ENCODE results near the gene GLIS1.
A peak's percentile ranks its signal among the peaks of the same experiment; 100 is the strongest.

Gene GLIS1

GRCh38 chr1:53643041-53643880 is 95.7 kb downstream of the GLIS1 start:
- H3K4me1 ChIP-seq (ENCODE audit: insufficient read depth, poor library complexity, severe bottlenecking), result peaks cover 2% of the 10 kb centered on the region
- H3K27me3 ChIP-seq (ENCODE audit: insufficient read depth, poor library complexity, severe bottlenecking), result peaks cover 2% of the 10 kb centered on the region
- no peak overlapping the region for H3K27ac ChIP-seq (ENCODE audit: poor library complexity, severe bottlenecking)
- TF ChIP-seq CTCF (IDR thresholded peaks at IDR 0.05; ENCODE audit: poor library complexity, severe bottlenecking), result no peak
- ATAC-seq (ENCODE audit: low read depth) (no peak), DNase-seq (ENCODE audit: low spot score) (peak; percentile 19)
- H3K36me3 ChIP-seq (ENCODE audit: low read depth), result no peaks in the 10 kb centered on the region
- no peak overlapping the region for H3K4me3 ChIP-seq (ENCODE audit: severe bottlenecking)
- no peaks in the 10 kb centered on the region for H3K9me3 ChIP-seq (ENCODE audit: severe bottlenecking)

GRCh38 chr1:53642607-53643006 is 96.4 kb downstream of the GLIS1 start:
- Histone ChIP-seq H3K27me3 (ENCODE audit: insufficient read depth, poor library complexity, severe bottlenecking) (peaks cover 2% of the 10 kb centered on the region), H3K9me3 (ENCODE audit: severe bottlenecking) (no peaks in the 10 kb centered on the region), H3K4me3 (ENCODE audit: severe bottlenecking) (no peak overlapping the region), H3K4me1 (ENCODE audit: insufficient read depth, poor library complexity, severe bottlenecking) (peaks cover 2% of the 10 kb centered on the region), H3K27ac (ENCODE audit: poor library complexity, severe bottlenecking) (no peak overlapping the region), H3K36me3 (ENCODE audit: low read depth) (no peaks in the 10 kb centered on the region)
- no peak for TF ChIP-seq CTCF (IDR thresholded peaks at IDR 0.05; ENCODE audit: poor library complexity, severe bottlenecking)
- DNase-seq (ENCODE audit: low spot score) (peak; percentile 3), ATAC-seq (ENCODE audit: low read depth) (no peak)

- H3K4me1 ChIP-seq (ENCODE audit: insufficient read depth, poor library complexity, severe bottlenecking), result peaks cover 2% of the 10 kb centered on the region
- ATAC-seq (ENCODE audit: low read depth), result no peak
- TF ChIP-seq CTCF (IDR thresholded peaks at IDR 0.05; ENCODE audit: poor library complexity, severe bottlenecking), result no peak
- no peak overlapping the region for H3K4me3 ChIP-seq (ENCODE audit: severe bottlenecking)
- H3K27ac ChIP-seq (ENCODE audit: poor library complexity, severe bottlenecking), result no peak overlapping the region
- no peaks in the 10 kb centered on the region for H3K36me3 ChIP-seq (ENCODE audit: low read depth)
- no peaks in the 10 kb centered on the region for H3K9me3 ChIP-seq (ENCODE audit: severe bottlenecking)
- peak; percentile 4 for DNase-seq (ENCODE audit: low spot score)
- peaks cover 2% of the 10 kb centered on the region for H3K27me3 ChIP-seq (ENCODE audit: insufficient read depth, poor library complexity, severe bottlenecking)
These were observed 96.8 kb downstream of the GLIS1 start for GRCh38 chr1:53642215-53642555.

GRCh38 chr1:53641481-53642214 is 97.3 kb downstream of the GLIS1 start:
- peak; percentile 39 for DNase-seq (ENCODE audit: low spot score)
- H3K27ac ChIP-seq (ENCODE audit: poor library complexity, severe bottlenecking), result no peak overlapping the region
- no peak for TF ChIP-seq CTCF (IDR thresholded peaks at IDR 0.05; ENCODE audit: poor library complexity, severe bottlenecking)
- peaks cover 2% of the 10 kb centered on the region for H3K4me1 ChIP-seq (ENCODE audit: insufficient read depth, poor library complexity, severe bottlenecking)
- H3K36me3 ChIP-seq (ENCODE audit: low read depth), result no peaks in the 10 kb centered on the region
- H3K27me3 ChIP-seq (ENCODE audit: insufficient read depth, poor library complexity, severe bottlenecking), result peaks cover under 1% of the 10 kb centered on the region
- ATAC-seq (ENCODE audit: low read depth), result no peak
- H3K4me3 ChIP-seq (ENCODE audit: severe bottlenecking), result no peak overlapping the region
- H3K9me3 ChIP-seq (ENCODE audit: severe bottlenecking), result no peaks in the 10 kb centered on the region

- ATAC-seq (ENCODE audit: low read depth), result no peak
- Histone ChIP-seq H3K9me3 (ENCODE audit: severe bottlenecking) (no peaks in the 10 kb centered on the region), H3K4me1 (ENCODE audit: insufficient read depth, poor library complexity, severe bottlenecking) (peaks cover 2% of the 10 kb centered on the region), H3K27me3 (ENCODE audit: insufficient read depth, poor library complexity, severe bottlenecking) (no peaks in the 10 kb centered on the region), H3K27ac (ENCODE audit: poor library complexity, severe bottlenecking) (no peak overlapping the region), H3K36me3 (ENCODE audit: low read depth) (no peaks in the 10 kb centered on the region), H3K4me3 (ENCODE audit: severe bottlenecking) (no peak overlapping the region)
- DNase-seq (ENCODE audit: low spot score), result peak; percentile 34
- TF ChIP-seq CTCF (IDR thresholded peaks at IDR 0.05; ENCODE audit: poor library complexity, severe bottlenecking), result no peak
These were observed 98.3 kb downstream of the GLIS1 start for GRCh38 chr1:53640701-53641075.

All from RWPE2 (cell line).